Measurements from ENCODE around the gene KCNQ1.

- no peak for TF ChIP-seq CTCF (IDR thresholded peaks at IDR 0.05; ENCODE audit: poor library complexity, severe bottlenecking)
- TF ChIP-seq POLR2AphosphoS5 (IDR thresholded peaks at IDR 0.05): no peak
- no peak for TF ChIP-seq MXI1 (conservative IDR thresholded peaks at IDR 0.05; ENCODE audit: poor library complexity, severe bottlenecking)
- TF ChIP-seq TAF1 (IDR thresholded peaks at IDR 0.05; ENCODE audit: low read depth): no peak
- TF ChIP-seq EZH2 (IDR thresholded peaks at IDR 0.05; ENCODE audit: borderline replicate concordance, insufficient read depth, low read length, poor library complexity, severe bottlenecking): no peak
- TF ChIP-seq RAD21 (conservative IDR thresholded peaks at IDR 0.05): no peak
- TF ChIP-seq EP300 (conservative IDR thresholded peaks at IDR 0.05; ENCODE audit: poor library complexity, severe bottlenecking): no peak
- TF ChIP-seq SMC3 (conservative IDR thresholded peaks at IDR 0.05; ENCODE audit: poor library complexity): no peak
Observed at GRCh38 chr11:2775626-2776350, 331.0 kb downstream of the KCNQ1 start.

All from neural cell (in vitro differentiated cells).